NCI-H2081 treated with DMSO at 0.1 percent for 48 hours (cell line): ENCODE results near the gene SRPK2.
A peak's percentile ranks its signal among the peaks of the same experiment; 100 is the strongest.
"Not testable (repeated sequence)": the region's sequence is repeated elsewhere in the genome, so short reads cannot be mapped to it uniquely, and the experiment has no call there.

Experiments used
- DNase-seq: peaks from one replicate; lab custom pipeline; 2025; lab: John Stamatoyannopoulos, UW

The SRPK2 gene

GRCh38 chr7:105267244-105267643, 121.5 kb downstream of the SRPK2 start:
- no peak for DNase-seq

GRCh38 chr7:105264707-105265106, 124.0 kb downstream of the SRPK2 start:
- DNase-seq, result no peak

GRCh38 chr7:105261689-105262088, 127.0 kb downstream of the SRPK2 start:
- no peak for DNase-seq

- DNase-seq, result not testable (repeated sequence)
Observed at GRCh38 chr7:105260201-105260871, 128.4 kb downstream of the SRPK2 start.

- not testable (repeated sequence) for DNase-seq
Observed at GRCh38 chr7:105258919-105259318, 129.8 kb downstream of the SRPK2 start.

- peak; percentile 45 for DNase-seq
Observed at GRCh38 chr7:105257338-105257737, 131.4 kb downstream of the SRPK2 start.

- DNase-seq, result no peak
Observed at GRCh38 chr7:105256761-105257231, 131.9 kb downstream of the SRPK2 start.

- no peak for DNase-seq
Observed at GRCh38 chr7:105250706-105251105, 138.0 kb downstream of the SRPK2 start.

GRCh38 chr7:105250239-105250638, 138.5 kb downstream of the SRPK2 start:
- no peak for DNase-seq

GRCh38 chr7:105249216-105249615, 139.5 kb downstream of the SRPK2 start:
- DNase-seq, result no peak

- DNase-seq, result no peak
Observed at GRCh38 chr7:105246679-105247078, 142.0 kb downstream of the SRPK2 start.

- no peak for DNase-seq
Observed at GRCh38 chr7:105246256-105246655, 142.5 kb downstream of the SRPK2 start.

GRCh38 chr7:105245398-105246114, 143.2 kb downstream of the SRPK2 start:
- peak; percentile 68 for DNase-seq

- no peak for DNase-seq
Observed at GRCh38 chr7:105244594-105244993, 144.1 kb downstream of the SRPK2 start.

- no peak for DNase-seq
Observed at GRCh38 chr7:105241198-105241597, 147.5 kb downstream of the SRPK2 start.

- DNase-seq, result no peak
Observed at GRCh38 chr7:105238198-105238765, 150.4 kb downstream of the SRPK2 start.

GRCh38 chr7:105234886-105235285, 153.8 kb downstream of the SRPK2 start:
- no peak for DNase-seq

GRCh38 chr7:105232829-105233291, 155.9 kb downstream of the SRPK2 start:
- DNase-seq, result not testable (repeated sequence)

GRCh38 chr7:105230486-105230885, 158.2 kb downstream of the SRPK2 start:
- no peak for DNase-seq

- no peak for DNase-seq
Observed at GRCh38 chr7:105229641-105230040, 159.1 kb downstream of the SRPK2 start.

- no peak for DNase-seq
Observed at GRCh38 chr7:105228555-105228954, 160.2 kb downstream of the SRPK2 start.

GRCh38 chr7:105227391-105227790, 161.3 kb downstream of the SRPK2 start:
- DNase-seq, result no peak
